ENCODE data around the gene KHDRBS2. TPM values are rescaled to one million over a fixed set of nuclear protein-coding genes. Genes with fewer than 3 reads are reported as not detected.

Gene KHDRBS2
- total and polyA plus RNA-seq, 2 of the 13 experiments (the other 11 are each of a cell fraction or from before 2014, with no cell fraction given) = not detected

- TF ChIP-seq CHD4 (IDR thresholded peaks at IDR 0.05; ENCODE audit: borderline replicate concordance, low read length) = no peak
- TF ChIP-seq GABPA (IDR thresholded peaks at IDR 0.05; ENCODE audit: low read depth, low read length) = no peak
- TF ChIP-seq GABPA (CRISPR knock-in tag; IDR thresholded peaks at IDR 0.05; ENCODE audit: low read depth) = no peak
- no peak for TF ChIP-seq ZBTB2 (CRISPR knock-in tag; IDR thresholded peaks at IDR 0.05; ENCODE audit: low read depth)
- TF ChIP-seq STAT5B (CRISPR knock-in tag; IDR thresholded peaks at IDR 0.05) = no peak
- no peak for TF ChIP-seq ZNF382 (CRISPR knock-in tag; IDR thresholded peaks at IDR 0.05; ENCODE audit: borderline replicate concordance)
- no peak for TF ChIP-seq ZNF639 (CRISPR knock-in tag; conservative IDR thresholded peaks at IDR 0.05)
- no peak for TF ChIP-seq CSRNP2 (CRISPR knock-in tag; conservative IDR thresholded peaks at IDR 0.05; ENCODE audit: low read depth)
- TF ChIP-seq NFYC (CRISPR knock-in tag; IDR thresholded peaks at IDR 0.05) = no peak
- TF ChIP-seq GMEB2 (CRISPR knock-in tag; IDR thresholded peaks at IDR 0.05; ENCODE audit: low read depth) = no peak
Measured at GRCh38 chr6:62152796-62153195, 133.2 kb downstream of the KHDRBS2 start (continued).

Data from HepG2 (cell line).